Right hindlimb (tissue), 1 donor: Measurements from ENCODE around the gene RAB6B.

Experiments used
- DNase-seq: peaks from one replicate; pipeline ENCODE4 v3.0.0-alpha.2; 2018

The RAB6B gene

GRCh38 chr3:133834621-133835417 is 60.9 kb downstream of the RAB6B start:
- DNase-seq, result no peak

DNA sequence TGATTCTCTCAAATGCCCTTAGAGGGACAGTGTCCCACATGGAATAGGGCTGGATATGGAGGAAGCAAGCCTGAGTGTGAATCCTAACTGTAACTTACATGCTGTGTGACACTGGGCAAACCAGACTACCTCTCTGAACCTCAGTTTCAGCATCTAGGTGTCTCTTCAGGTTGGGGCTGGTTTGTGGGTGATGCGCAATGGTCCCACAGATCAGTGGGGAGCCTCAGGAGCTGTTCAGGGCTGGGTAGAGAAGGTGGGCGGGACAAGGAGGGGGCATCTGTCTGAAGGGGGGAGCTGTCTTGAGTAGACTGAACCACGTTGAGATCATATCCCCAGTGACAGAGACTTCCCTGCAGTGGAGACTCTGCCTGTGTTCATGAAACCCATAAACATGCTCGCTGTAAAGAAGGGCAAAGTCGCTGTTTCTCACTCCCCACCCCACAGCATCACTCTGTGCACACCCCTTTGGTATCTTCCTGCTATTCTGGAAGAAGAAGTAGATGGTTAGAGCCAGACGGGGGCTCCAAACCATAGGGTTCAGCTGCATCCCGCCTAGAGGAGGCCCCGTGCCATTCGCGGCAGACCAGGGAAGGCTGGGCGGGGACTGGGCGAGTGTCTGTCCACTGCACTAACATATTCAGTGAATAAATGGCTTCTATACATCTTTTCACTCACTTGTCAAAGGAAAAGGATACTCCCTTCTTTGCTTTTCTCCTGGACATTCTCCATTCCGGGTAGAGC is 61.6 kb downstream of the RAB6B start:
- DNase-seq, result no peak

DNA sequence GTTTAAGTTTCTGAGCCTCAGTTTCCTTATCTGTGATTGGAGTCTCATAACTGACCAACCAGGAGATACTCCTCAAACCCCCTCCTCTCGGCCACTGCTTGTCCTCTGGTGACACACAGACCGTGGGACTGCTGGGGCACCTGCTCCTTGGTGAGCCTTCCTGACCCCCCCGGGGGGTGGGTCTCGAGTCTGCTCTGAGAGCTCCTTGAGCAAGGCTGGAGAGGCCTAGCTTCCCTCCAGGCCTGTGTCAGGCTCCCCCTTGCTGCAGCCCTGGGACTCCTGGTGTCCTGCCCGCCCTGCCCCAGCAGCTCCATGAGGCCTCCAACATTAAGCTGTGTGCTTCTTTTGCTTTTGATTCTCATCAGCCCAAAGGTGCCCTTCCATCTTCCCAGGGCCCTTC is 62.4 kb downstream of the RAB6B start:
- DNase-seq, result no peak

DNA sequence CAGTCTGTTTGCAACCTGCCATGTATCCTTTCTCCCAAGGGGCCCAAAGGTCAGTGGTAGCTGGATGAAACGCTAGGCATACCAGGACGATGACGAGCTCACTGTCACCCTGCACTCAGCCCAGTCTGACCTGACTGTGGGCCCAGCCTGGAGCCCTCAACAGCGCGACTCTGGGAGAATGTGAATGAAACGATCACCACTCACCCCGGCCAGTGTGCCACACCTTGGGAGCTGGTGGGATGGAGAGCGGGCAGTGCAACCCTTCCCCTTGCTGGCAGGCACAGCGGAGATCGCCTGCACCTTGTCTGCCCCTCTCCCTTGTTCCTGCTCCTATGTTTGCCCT is 62.9 kb downstream of the RAB6B start:
- DNase-seq, result no peak

- no peak for DNase-seq
Observed at GRCh38 chr3:133831966-133832801, 63.5 kb downstream of the RAB6B start.

GRCh38 chr3:133830071-133830470 is 65.6 kb downstream of the RAB6B start:
- DNase-seq, result no peak

- DNase-seq, result no peak
Observed at GRCh38 chr3:133829310-133829707, 66.4 kb downstream of the RAB6B start.

GRCh38 chr3:133828576-133829309 is 66.9 kb downstream of the RAB6B start:
- no peak for DNase-seq

DNA sequence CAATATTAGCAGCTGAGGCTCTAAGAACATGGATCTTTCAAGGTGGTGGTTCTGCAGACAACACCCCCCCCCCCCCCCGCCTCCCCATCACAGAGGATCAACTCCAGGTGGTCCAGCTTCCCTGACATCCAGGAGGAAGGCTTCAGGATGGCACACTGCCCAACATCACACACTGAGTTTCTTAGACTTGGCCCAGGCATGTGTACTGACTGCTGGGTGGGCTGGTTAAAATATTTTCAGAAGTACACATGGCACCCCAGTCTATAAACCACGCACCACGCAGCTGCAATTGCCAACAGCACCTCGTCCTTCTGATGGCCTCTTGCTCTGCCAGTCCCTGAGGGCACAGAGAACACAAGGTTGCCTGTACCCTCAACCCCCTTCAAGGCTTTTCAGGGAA is 68.0 kb downstream of the RAB6B start:
- DNase-seq, result no peak

DNA sequence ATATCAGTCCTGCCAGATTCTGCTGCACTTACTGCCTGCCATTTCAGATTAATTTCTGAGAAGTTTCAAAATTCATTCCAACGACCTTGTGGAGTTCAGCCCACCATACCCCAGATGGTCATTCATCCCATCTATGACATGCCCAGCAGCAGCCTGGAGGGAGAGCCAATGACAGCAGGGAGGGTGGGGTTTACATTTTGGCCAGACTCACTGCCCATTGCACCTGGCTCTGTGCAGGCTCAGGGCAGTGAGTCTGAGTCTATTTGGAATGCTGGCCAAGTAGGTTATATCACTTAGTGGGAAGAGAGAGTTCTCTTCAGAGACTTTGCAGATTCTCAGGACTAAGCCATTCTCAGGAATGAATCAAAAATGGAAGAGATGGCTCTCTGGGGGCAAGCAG is 68.5 kb downstream of the RAB6B start:
- no peak for DNase-seq

DNA sequence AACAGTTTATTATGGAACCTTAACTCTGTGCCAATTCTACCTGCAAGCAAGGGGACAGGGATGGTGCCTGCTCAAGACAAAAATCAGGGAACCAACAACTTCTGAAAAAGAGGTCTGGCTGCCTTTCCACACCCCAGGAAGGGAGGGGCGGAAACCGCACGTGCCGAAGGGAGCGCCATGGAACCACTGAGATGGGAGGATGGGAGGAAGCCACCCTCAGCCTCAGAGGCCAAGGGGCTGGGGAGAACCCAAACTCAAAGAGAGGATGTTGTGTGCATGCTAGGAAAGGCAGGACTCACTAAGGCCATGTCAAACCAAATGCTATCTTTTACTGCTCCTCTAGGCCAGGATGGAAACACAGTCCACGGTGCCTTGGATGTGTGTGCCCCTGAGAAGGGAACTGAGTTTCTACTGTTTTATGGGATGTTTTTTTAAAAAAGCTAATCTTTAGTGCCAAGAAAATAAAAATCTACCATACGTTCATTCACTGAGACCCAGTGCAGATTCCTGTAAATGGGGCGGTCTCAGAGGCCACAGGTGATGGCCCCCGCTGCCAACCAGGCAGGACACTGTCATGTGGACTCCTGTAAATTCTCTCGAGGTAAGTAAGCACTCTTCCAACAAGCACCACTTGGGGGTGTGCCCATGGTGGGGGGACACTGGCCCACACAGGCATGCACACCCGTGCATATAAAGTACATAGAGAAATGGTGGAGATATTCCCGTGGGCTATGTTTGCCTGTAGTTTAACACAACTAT is 69.5 kb downstream of the RAB6B start:
- DNase-seq, result no peak

DNA sequence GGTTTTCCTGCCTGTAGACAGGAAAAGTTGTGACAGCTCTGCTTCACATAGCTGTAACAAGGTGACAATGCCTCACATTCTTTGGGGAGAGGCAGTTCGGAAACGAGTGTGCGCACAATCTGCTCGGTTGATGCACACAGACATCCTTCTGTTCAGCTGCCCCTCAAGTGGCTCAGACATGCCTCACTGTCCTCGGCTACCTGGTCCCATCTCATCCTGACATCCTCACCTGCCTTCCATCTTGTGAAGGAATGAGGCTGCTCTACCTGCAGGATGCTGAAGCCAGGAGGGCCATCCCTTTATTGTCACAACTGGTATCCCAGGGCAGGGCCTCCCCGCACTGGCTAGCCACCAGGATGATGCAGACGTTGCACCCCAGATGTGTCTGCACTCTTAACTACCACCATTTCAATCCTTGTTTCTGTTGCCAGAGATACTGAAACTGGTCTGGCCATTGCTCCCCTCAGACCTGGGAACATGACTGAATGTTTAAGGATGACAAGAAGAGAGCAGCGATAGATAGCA is 70.7 kb downstream of the RAB6B start:
- no peak for DNase-seq

DNA sequence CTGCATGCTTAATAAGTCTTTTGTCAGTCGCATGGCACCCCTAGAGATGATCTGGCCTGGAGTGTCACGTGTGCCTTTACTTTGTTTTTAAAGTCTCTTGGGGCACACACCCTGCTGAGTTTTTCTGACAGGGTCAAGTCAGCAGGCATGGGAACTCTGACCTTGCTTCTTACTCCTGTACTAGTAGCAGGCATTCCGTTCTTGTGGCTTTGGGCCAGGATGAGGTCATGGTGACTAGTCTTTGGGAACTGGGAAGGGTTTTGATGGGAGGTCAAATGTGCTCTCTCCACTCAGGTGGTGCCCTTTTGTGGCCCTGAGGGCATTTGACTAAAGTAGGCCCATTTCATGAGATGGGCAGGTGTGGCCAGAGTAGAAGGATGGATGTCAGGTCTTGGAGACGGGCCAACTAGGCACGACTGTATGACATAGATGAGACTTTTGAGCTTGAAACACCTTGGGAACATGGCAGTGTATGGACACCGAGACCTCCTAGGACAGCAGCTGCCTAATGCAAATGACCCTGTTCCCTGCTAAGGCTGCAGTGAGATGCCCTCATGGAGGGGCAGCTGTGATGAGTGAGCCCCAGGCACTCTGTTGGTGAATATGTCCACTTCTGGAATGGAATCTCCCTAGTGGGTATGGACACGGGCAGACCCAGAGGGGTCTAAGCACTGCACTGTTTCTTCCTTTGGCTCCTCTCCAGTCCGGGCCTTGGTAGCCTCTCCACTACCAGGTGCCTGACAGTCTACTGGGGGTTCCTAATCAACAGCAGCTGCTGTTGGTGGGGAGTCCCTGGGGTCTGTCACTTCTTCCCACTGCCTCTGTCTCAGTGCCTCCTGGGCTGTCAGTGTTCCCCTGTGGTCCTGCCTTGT is 73.7 kb downstream of the RAB6B start:
- no peak for DNase-seq

- no peak for DNase-seq
Observed at GRCh38 chr3:133820889-133821675, 74.6 kb downstream of the RAB6B start.

GRCh38 chr3:133820129-133820528 is 75.6 kb downstream of the RAB6B start:
- no peak for DNase-seq

- DNase-seq, result no peak
Observed at GRCh38 chr3:133815386-133815785, 80.3 kb downstream of the RAB6B start.

- DNase-seq, result no peak
Observed at GRCh38 chr3:133812872-133813271, 82.8 kb downstream of the RAB6B start.

DNA sequence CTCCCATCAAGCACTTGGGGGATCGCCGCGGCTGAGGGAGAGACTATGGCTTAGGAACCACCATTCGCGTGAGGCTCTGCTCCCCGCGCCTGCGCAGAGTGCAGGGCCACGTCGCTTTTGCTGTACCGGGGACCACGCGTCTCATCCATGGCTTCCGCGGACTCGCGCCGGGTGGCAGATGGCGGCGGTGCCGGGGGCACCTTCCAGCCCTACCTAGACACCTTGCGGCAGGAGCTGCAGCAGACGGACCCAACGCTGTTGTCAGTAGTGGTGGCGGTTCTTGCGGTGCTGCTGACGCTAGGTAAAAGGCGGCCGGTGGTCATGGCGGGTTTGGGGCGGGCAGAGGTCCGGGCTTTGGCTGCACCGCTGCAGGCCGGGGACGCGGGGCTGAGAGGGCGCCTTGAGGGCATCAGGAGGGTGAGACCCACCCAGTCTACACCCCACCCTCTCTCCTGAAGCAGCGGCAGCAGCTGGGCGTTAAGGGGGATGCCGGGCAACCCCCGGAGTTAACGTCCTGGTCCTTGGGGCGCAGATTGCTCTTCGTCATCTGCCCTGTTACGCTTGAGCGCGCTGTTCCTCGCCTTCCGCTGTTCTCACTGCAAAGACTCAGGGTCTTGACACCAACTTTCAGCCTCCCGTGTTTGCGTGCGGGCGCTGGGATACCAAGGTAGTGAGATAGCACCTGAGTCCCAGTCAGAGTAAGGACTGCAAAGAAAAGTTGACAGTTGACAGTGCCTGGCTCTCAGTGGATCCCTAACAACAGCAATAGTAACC is 89.8 kb downstream of the RAB6B start, which contains the start of gene SRPRB:
TSS of gene SRPRB (plus strand) at position 114 of the 774 bp plus-strand sequence. CDS start at position 148, 34 bp downstream.
- DNase-seq, result peak; percentile 96

DNA sequence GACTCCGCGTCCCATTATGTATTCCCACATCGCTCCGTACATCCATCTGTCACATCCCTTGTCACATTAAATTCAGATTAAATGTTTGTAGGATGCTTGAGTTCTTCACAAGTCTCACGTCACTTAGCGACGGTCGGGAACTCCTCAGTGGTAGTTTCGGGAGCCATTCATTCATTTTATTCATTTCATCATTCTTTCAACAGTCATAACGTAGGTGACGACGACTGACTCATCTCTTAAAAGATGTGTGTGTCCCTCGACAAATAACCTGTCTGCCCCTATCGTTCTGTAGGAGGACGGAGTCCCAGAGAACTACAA is 90.3 kb downstream of the RAB6B start:
- no peak for DNase-seq
